ENCODE data around the gene ZNF689.

- no peak for TF ChIP-seq CTCF (IDR thresholded peaks at IDR 0.05)
- TF ChIP-seq POLR2A (IDR thresholded peaks at IDR 0.05) = no peak
Observed at GRCh38 chr16:30636599-30636998, 26.4 kb upstream of the ZNF689 start.

All from adrenal gland (tissue), 5 donors.